Stimulated activated naive CD4-positive, alpha-beta T cell (primary cell): ENCODE measurements around the gene RAB6B.

ENCODE experiments used
- DNase-seq, 6 experiments: peaks; one replicate each; lab custom pipeline; 2025; lab: John Stamatoyannopoulos, UW

RAB6B gene

GRCh38 chr3:133880886-133881455 lies 14.7 kb downstream of the RAB6B start:
- no peak for DNase-seq

DNA sequence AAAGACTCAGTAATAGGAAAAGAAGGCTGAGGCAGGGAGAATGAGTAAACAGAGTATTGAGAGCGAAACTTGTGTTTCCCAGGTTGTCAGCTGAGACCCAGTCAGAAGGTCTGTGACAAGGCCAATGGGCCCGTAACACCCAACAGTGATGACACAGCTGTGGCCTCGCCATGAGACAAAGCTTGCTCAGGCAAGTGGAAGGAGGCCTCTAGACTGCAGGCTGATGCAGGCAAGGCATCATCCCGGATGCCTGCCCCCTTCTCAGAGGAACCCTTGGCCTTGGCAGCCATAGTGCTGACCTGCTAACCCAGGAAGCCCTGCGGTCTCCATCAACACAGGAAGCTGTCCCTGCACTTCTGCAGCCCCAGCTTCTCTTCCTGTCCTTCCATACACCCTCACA lies 15.4 kb downstream of the RAB6B start:
- DNase-seq, result no peak

GRCh38 chr3:133878518-133878917 lies 17.2 kb downstream of the RAB6B start:
- DNase-seq, result no peak

GRCh38 chr3:133877221-133877620 lies 18.5 kb downstream of the RAB6B start:
- DNase-seq, result no peak

DNA sequence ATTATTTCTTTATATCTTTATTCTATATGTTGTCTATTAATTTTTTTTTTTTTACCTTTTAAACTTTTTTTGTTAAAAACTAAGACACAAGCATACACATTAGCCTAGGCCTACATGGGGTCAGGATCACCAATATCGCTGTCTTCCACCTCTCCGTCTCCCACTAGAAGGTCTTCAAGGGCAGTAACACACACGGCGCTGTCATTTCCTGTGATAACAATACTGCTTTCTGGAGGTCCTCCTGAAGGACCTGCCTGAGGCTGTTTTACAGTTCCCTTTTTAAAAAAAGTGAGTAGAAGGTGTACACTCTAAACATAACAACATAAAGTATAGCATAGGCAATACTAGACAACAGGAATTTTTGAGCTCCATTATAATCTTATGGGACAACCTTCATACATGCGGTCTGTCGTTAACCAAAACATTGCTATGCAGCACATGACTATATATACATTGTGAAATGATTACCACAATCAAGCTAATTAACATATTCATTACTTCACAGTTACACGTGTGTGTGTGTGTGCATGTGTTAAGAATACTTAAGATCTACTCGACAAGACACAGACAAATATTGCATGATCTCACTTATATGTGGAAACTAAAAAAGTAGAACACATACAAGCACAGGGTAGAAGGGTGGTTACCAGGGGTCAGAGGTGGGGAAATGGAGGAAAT lies 20.8 kb downstream of the RAB6B start:
- no peak for DNase-seq

DNA sequence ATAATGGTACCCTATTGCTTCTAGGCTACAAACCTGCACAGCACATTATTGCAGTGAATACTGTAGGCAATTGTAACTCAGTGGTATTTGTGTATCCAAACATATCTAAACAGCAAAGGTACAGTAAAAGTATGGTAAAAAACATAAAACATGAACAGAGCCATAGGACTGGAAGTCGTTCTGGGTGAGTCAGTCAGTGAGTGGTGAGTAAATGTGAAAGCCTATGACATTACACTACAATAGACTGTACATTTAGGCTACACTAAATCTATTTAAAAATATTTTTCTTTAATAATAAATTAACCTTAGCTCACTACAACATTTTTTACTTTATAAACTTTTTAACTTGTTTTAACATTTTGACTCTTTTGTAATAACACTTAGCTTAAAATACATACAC lies 21.3 kb downstream of the RAB6B start:
- DNase-seq, result no peak

DNA sequence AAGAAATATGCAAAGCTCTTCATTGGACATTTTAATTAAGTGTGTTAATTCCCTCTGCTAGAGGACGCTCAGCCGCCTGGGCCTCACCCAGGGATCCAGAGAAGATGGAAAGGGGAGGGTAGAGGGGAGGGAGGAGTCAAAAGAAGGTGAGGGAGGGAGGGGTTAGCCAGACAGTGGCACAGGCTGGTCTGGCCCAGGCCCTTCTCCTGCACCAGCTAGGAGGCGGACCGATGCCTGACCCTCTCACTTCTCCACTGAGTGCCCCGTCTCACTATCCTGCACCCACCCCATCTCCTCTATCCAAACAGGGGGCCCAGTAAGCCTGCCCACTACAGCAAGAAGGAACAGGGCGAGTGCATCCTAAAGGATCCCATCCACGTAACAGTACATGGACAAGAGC lies 22.9 kb downstream of the RAB6B start:
- DNase-seq, result no peak

GRCh38 chr3:133872161-133872560 lies 23.5 kb downstream of the RAB6B start:
- DNase-seq, result no peak

GRCh38 chr3:133871368-133872090 lies 24.2 kb downstream of the RAB6B start:
- no peak for DNase-seq

DNA sequence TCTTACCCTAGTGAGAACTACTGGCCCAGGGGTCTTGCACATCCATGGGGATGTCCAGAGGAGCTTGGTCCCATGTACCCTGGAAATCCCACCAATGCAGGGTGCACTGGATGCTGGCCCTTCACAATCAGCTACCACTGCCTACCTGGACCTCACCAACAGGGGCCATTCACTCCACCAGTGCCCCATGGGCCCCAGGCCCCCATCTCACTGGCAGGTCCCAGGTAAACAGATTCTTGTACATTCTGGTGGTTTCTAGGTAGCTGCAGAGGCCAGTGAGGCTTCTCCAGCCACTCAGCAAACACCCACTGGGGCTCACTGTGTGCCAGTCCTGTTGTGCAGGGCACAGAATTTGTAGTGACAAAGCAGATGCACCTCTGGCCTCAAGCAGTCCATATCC lies 24.9 kb downstream of the RAB6B start:
- DNase-seq, result no peak

DNA sequence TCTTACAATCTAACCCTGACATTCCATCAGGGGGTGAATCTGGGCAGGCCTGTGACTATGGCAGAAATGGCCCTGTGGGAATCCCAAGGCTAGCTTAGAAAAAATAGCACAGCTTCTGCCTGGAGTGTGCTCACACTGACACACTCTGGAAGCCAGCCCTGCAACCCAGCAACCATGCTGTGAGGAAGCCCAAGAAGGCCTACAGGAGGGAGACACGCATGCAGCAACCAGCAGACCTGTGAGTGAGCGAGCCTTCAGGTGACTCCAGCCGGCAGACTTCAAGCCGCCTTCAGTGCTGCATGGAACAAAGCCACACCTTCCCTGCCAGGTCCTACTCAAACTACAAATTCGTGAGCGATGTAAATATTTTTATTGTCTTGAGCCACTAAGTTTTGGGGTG lies 26.1 kb downstream of the RAB6B start:
- DNase-seq, result no peak

DNA sequence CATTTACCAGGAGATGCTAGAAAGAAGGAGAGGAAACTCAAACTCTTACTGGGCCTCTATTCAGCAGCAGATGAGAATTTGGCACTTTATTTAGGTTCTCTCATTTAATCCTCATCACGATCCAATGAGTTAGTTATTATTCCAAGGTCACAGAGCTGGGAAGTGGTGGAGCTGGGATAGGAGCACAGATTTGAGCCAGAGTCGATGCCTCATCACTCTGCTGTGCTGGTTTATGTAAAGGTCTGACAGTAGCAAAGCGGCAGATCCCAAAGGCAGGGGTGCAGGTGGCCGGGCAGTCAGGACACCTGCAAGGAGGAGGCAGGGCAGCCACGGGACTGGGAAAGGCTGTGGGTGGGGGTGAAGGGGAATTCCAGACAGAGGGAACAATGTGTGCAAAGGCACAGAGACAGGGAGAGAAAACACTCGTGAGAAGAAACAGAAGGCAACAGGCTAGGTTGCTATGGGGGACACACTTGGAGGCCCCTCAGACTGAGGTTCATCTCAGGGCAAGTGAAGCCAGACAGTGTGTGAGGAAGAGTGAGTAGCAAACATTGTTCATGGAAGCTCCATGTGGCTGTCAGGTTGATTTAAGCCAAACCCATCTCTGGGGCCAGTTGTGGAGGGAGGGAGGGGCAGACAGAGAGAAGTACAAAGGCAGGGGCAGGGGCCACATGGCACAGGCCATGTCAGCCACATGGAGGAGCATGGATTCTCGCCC lies 26.8 kb downstream of the RAB6B start:
- DNase-seq, result no peak

- DNase-seq, result no peak
Measured at GRCh38 chr3:133868186-133868585, 27.5 kb downstream of the RAB6B start.

DNA sequence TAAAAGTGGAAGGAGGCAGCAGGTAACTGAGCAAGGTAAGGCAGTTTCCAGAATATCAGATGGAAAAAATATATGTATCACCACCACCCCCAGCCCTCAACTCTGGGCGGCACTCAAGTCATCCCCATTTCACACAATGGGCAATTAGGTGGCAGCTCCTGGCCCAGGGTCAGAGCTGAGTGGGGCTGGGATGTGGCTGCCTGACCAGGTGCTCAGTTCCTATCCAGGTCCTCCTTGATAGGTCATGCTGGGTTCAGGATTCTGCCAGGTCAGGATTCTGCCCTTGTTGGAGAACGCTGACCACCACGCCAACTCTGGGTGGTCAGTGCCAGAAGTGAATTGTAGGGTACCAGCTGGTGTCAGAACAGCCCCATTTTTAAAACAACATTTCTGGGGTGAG lies 29.5 kb downstream of the RAB6B start:
- DNase-seq, result no peak

GRCh38 chr3:133865136-133865855 lies 30.4 kb downstream of the RAB6B start:
- no peak for DNase-seq

GRCh38 chr3:133864616-133865015 lies 31.1 kb downstream of the RAB6B start:
- no peak for DNase-seq

DNA sequence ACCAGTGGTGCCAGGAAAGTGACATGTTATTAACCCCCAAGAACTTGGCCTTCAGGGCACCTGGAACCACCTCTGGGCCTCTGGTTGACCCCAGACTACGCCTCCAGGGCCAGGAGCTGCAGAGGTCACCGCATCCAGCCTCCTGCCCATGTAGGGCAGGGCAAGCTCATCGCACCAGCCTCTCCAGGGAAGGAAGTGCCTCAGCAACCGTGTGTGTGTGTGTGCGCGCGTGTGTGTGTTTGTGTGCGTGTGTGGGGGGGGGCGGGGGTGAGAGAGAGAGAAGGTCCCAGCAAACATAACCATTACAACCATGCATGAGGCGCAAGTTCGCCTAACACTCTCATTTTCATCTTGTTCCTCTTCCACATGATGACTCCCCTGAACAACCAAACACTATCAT lies 31.8 kb downstream of the RAB6B start:
- no peak for DNase-seq

DNA sequence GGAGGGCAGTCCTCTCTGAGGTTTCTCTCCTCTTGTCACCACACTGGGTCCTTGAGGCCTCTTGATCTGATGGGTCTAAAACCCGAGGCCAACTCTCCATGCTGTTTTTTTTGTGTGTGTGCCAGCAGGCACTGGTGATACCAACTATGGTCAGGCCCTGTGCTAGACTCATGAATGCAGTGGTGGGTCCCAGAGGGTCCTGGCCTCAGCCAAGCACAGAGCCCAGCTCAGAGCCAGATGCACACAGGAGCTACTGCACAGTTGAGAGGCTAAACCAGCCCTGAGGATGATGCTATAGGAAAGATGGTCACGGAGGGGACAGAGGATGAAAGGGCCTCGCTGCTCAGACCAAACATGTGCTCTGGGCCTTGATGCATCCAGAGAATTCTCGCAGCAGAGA lies 33.5 kb downstream of the RAB6B start:
- no peak for DNase-seq

- no peak for DNase-seq
Measured at GRCh38 chr3:133860519-133860918, 35.2 kb downstream of the RAB6B start.

DNA sequence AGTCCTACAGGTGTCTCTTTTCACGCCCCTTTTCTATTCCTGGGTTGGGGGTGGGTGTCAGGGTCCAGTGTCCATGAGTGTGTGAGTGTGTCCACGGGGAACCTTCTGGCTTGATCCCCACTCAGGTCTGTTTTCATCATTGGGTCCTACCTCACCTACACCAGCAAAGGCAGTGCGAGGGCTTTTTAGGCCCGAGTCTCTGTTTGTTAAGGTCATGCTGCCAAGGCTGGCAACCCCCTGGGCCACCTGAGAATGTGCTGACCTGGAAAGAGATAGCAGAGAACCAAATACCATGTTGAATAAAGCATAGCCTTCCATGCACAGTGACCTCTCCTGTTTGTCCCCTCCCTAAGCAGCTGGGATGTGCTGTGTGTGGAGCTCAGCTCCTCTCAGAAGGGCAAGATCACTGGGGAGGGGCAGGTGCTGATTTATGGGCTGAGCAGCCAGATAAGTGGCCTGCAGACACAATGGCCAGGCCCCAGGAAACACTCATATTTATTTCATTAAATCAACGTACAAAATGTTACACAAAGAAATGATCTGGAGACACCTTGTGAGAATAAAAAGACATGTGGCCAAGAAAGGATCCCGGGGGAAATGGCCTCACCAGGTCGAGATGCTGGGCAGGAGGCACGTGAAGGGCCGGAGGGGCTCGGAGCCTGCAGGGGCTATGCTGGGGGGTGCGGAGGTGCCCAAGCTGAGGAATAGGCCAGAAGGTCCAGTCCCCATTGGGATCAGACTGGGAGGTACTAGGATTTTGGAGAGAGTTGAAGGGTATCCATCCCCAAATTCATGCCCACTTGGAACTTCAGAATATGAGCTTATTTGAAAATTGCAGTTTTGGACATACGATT lies 36.1 kb downstream of the RAB6B start:
- no peak for DNase-seq

DNA sequence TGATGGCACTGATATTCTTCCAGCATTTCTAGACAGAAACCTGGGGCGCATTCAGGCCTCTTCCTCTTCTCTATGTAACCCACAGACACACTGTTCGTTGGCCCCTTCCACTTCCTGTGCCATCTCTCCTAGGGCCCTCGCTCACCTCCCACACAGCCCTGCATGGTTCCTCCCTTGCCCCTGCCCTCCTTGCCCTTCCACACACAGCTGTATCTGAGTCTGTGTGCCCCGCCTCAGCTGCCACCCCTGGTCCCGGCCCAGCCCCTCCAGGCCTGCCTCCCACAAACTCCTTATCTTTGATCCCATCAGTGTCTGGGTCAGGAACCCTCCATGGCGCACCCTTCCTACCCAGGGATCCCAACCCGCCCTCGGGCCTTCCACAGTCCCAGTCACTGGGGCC lies 37.9 kb downstream of the RAB6B start:
- no peak for DNase-seq
